Neural progenitor cell (in vitro differentiated cells): Measurements from ENCODE around the gene FAM76A. TPM values are rescaled to one million over a fixed set of nuclear protein-coding genes. Genes with fewer than 3 reads are reported as not detected.

Source experiments
- DNase-seq: peaks from one replicate; pipeline ENCODE4 v3.0.0-alpha.2; 2016; ENCODE audit warnings: low spot score
- H2AFZ ChIP-seq: fragments of 200-600 bp; sonication (generic); replicated peaks from 2 replicates; pipeline ENCODE4 v1.6.1; 2016; ENCODE audit warnings: antibody characterized with exemption
- H3F3A ChIP-seq: fragments of 200-600 bp; sonication (generic); 2 replicates; pipeline ENCODE4 v1.6.1; 2016; ENCODE audit warnings: antibody characterized with exemption, low read depth
- H3K27ac ChIP-seq: fragments of 200-600 bp; sonication (generic); 2 replicates; pipeline ENCODE4 v1.5.1; 2016; ENCODE audit warnings: mild to moderate bottlenecking
- H3K27me3 ChIP-seq: fragments of 200-600 bp; sonication (generic); 2 replicates; pipeline ENCODE4 v1.6.1; 2016; ENCODE audit warnings: mild to moderate bottlenecking, moderate library complexity
- H3K36me3 ChIP-seq: fragments of 200-600 bp; sonication (generic); 2 replicates; pipeline ENCODE4 v1.5.1; 2016
- H3K4me1 ChIP-seq: fragments of 200-600 bp; sonication (generic); 2 replicates; pipeline ENCODE4 v1.6.1; 2016; ENCODE audit warnings: mixed run types
- H3K4me2 ChIP-seq: fragments of 200-600 bp; sonication (generic); 2 replicates; pipeline ENCODE4 v1.6.1; 2016
- H3K4me3 ChIP-seq: fragments of 200-600 bp; sonication (generic); 2 replicates; pipeline ENCODE4 v1.5.1; 2016
- H3K79me2 ChIP-seq: fragments of 200-600 bp; sonication (generic); 2 replicates; pipeline ENCODE4 v1.6.1; 2016; ENCODE audit warnings: low read depth
- H3K9ac ChIP-seq: fragments of 200-600 bp; sonication (generic); 2 replicates; pipeline ENCODE4 v1.6.1; 2016
- H3K9me3 ChIP-seq: fragments of 200-600 bp; sonication (generic); 2 replicates; pipeline ENCODE4 v1.5.1; 2016; ENCODE audit warnings: low read depth
- H4K20me1 ChIP-seq: fragments of 200-600 bp; sonication (generic); 2 replicates; pipeline ENCODE4 v1.6.1; 2016; ENCODE audit warnings: low read depth
- H3K27ac Mint-ChIP-seq: 3 replicates; pipeline ENCODE4 v1.8.0; 2021; ENCODE audit warnings: mixed read lengths
- H3K27me3 Mint-ChIP-seq: 2 replicates; pipeline ENCODE4 v1.8.0; 2022; ENCODE audit warnings: low read depth, mild to moderate bottlenecking, inconsistent platforms, moderate library complexity, mixed read lengths; ENCODE audit not compliant: insufficient read depth
- H3K36me3 Mint-ChIP-seq: 3 replicates; pipeline ENCODE4 v1.8.0; 2021; ENCODE audit warnings: mixed read lengths
- H3K4me1 Mint-ChIP-seq: 3 replicates; pipeline ENCODE4 v1.8.0; 2021; ENCODE audit warnings: mixed read lengths
- H3K4me3 Mint-ChIP-seq: 3 replicates; pipeline ENCODE4 v1.8.0; 2021; ENCODE audit warnings: mild to moderate bottlenecking, moderate library complexity, mixed read lengths
- H3K9me3 Mint-ChIP-seq: 3 replicates; pipeline ENCODE4 v1.8.0; 2020; ENCODE audit warnings: mixed read lengths
- CTCF ChIP-seq: fragments of 200-600 bp; sonication (generic); IDR thresholded peaks from 2 replicates; pipeline ENCODE4 v1.5.1; 2017; ENCODE audit warnings: antibody characterized with exemption, mild to moderate bottlenecking
- EZH2 ChIP-seq: fragments of 200-600 bp; sonication (generic); IDR thresholded peaks from 2 replicates; pipeline ENCODE4 v1.6.1; 2017; ENCODE audit warnings: antibody characterized with exemption, mild to moderate bottlenecking, moderate library complexity
- EZH2phosphoT487 ChIP-seq: fragments of 200-600 bp; sonication (generic); IDR thresholded peaks from 2 replicates; pipeline ENCODE4 v1.6.1; 2017; ENCODE audit warnings: antibody characterized with exemption
- total RNA-seq: library from RNA; depleted of rRNA; stranded (reverse); fragments of >200 nt; gene quantifications from 2 replicates; pipeline ENCODE4 v1.2.3, GENCODE V29; 2015; ENCODE audit warnings: low replicate concordance

Gene FAM76A
- total RNA-seq, 1 donor from 2014 or later, result 28.2 TPM

DNA sequence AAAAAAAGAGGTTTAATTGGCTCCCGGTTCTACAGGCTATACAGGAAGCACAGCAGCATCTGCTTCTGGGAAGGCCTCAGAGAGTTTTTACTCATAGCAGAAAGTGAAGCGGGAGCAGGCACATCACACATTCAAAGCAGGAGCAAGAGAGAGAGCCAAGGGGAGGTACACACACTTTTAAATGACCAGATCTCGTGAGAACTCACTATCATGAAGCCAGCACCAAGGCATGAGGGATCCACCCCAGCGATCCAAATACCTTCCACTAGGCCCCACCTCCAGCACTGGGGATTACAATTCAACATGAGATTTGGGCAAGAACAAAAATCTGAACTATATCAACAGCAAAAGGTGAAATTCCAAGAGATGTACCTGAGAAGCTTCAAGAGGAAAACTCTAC is 20.8 kb upstream of the FAM76A start:
- Histone ChIP-seq H3K36me3 (no peaks in the 10 kb centered on the region), H2AFZ (peak overlapping the region; percentile 60), H4K20me1 (no peaks in the 10 kb centered on the region), H3K9ac (no peak overlapping the region), H3K4me2 (no peak overlapping the region), H3K4me1 (no peaks in the 10 kb centered on the region), H3F3A (no peaks in the 10 kb centered on the region), H3K79me2 (no peaks in the 10 kb centered on the region), H3K4me3 (no peak overlapping the region), H3K9me3 (no peaks in the 10 kb centered on the region), H3K27ac (no peak overlapping the region), H3K27me3 (no peaks in the 10 kb centered on the region)
- Mint-ChIP-seq H3K4me1 (no peaks in the 10 kb centered on the region), H3K4me3 (no peak overlapping the region), H3K27ac (no peak overlapping the region), H3K9me3 (peaks cover 12% of the 10 kb centered on the region), H3K27me3 (peaks cover 5% of the 10 kb centered on the region), H3K36me3 (no peaks in the 10 kb centered on the region)
- no peak for TF ChIP-seq EZH2
- no peak for TF ChIP-seq CTCF
- TF ChIP-seq EZH2phosphoT487, result no peak
- no peak for DNase-seq

GRCh38 chr1:27705545-27705944 is 20.2 kb upstream of the FAM76A start:
- Mint-ChIP-seq H3K36me3 (no peaks in the 10 kb centered on the region), H3K4me1 (no peaks in the 10 kb centered on the region), H3K27me3 (peaks cover 5% of the 10 kb centered on the region), H3K27ac (no peak overlapping the region), H3K4me3 (no peak overlapping the region), H3K9me3 (peaks cover 12% of the 10 kb centered on the region)
- no peak overlapping the region for H3K27ac ChIP-seq
- no peak for DNase-seq
- H4K20me1 ChIP-seq, result no peaks in the 10 kb centered on the region
- H3K4me3 ChIP-seq, result no peak overlapping the region
- H3K4me1 ChIP-seq, result no peaks in the 10 kb centered on the region
- H3K9me3 ChIP-seq, result no peaks in the 10 kb centered on the region
- no peak for TF ChIP-seq EZH2
- TF ChIP-seq EZH2phosphoT487, result no peak
- TF ChIP-seq CTCF, result no peak
- H3K36me3 ChIP-seq, result no peaks in the 10 kb centered on the region
- no peaks in the 10 kb centered on the region for H3F3A ChIP-seq
- no peak overlapping the region for H3K9ac ChIP-seq
- H2AFZ ChIP-seq, result no peak overlapping the region
- H3K27me3 ChIP-seq, result no peaks in the 10 kb centered on the region
- H3K79me2 ChIP-seq, result no peaks in the 10 kb centered on the region
- no peak overlapping the region for H3K4me2 ChIP-seq

- Mint-ChIP-seq H3K4me1 (peaks cover 7% of the 10 kb centered on the region), H3K36me3 (no peaks in the 10 kb centered on the region), H3K9me3 (peaks cover 2% of the 10 kb centered on the region), H3K27me3 (no peaks in the 10 kb centered on the region), H3K4me3 (no peak overlapping the region), H3K27ac (no peak overlapping the region)
- no peak overlapping the region for H3K4me3 ChIP-seq
- DNase-seq, result no peak
- H3K36me3 ChIP-seq, result no peaks in the 10 kb centered on the region
- no peaks in the 10 kb centered on the region for H3K9me3 ChIP-seq
- H3K27ac ChIP-seq, result no peak overlapping the region
- H3F3A ChIP-seq, result no peaks in the 10 kb centered on the region
- H2AFZ ChIP-seq, result no peak overlapping the region
- TF ChIP-seq EZH2 (no peak), CTCF (no peak)
- no peaks in the 10 kb centered on the region for H3K27me3 ChIP-seq
- no peaks in the 10 kb centered on the region for H3K4me1 ChIP-seq
- no peak overlapping the region for H3K4me2 ChIP-seq
- no peak overlapping the region for H3K9ac ChIP-seq
- H3K79me2 ChIP-seq, result no peaks in the 10 kb centered on the region
- H4K20me1 ChIP-seq, result no peaks in the 10 kb centered on the region
Observed at GRCh38 chr1:27710574-27710973, 15.2 kb upstream of the FAM76A start.
